HepG2 (cell line): Measurements from ENCODE around the gene BLOC1S4.

Source experiments
- CTCF ChIP-seq: sonication (generic); formaldehyde crosslinking; IDR thresholded peaks from 2 replicates; pipeline ENCODE4 v1.5.0; 2020; ENCODE audit warnings: mild to moderate bottlenecking, missing genetic modification reagents, moderate library complexity
- E2F1 ChIP-seq: sonication (generic); formaldehyde crosslinking; IDR thresholded peaks from 2 replicates; pipeline ENCODE4 v1.5.0; 2020; ENCODE audit warnings: missing genetic modification reagents
- EZH2 ChIP-seq: conservative IDR thresholded peaks from 2 replicates; pipeline ENCODE4 v1.6.1; 2012; ENCODE audit warnings: mild to moderate bottlenecking, low read depth, low read length, moderate library complexity
- NFE2L1 ChIP-seq: sonication (generic); formaldehyde crosslinking; IDR thresholded peaks from 2 replicates; pipeline ENCODE4 v1.4.0; 2020; ENCODE audit warnings: missing genetic modification reagents, mild to moderate bottlenecking, borderline replicate concordance
- ZNF496 ChIP-seq: sonication (generic); formaldehyde crosslinking; IDR thresholded peaks from 2 replicates; pipeline ENCODE4 v1.8.1; 2023; ENCODE audit warnings: mild to moderate bottlenecking, moderate library complexity, missing genetic modification reagents; ENCODE audit not compliant: insufficient replicate concordance
- ZNF746 ChIP-seq: sonication (generic); formaldehyde crosslinking; IDR thresholded peaks from 2 replicates; pipeline ENCODE4 v1.8.0; 2022; ENCODE audit warnings: mild to moderate bottlenecking, missing genetic modification reagents
- TF ChIP-seq, protein P1 (sequence below), 2 experiments: fragments of 450-650 bp in 1 of 2; sonication (generic) in 1 of 2; formaldehyde crosslinking; IDR thresholded peaks; 2 replicates each; pipeline versions ENCODE4 v1.5.0 to v1.8.0; 2020 to 2022; ENCODE audit warnings: mild to moderate bottlenecking in 1 of 2, missing genetic modification reagents in 1 of 2
- TF ChIP-seq, protein P2 (sequence below): sonication (generic); formaldehyde crosslinking; IDR thresholded peaks from 2 replicates; pipeline ENCODE4 v1.4.0; 2020; ENCODE audit warnings: missing genetic modification reagents, mild to moderate bottlenecking, borderline replicate concordance

GRCh38 chr4:6765703-6766102 lies 49.7 kb downstream of the BLOC1S4 start:
- TF ChIP-seq EZH2 (no peak), CTCF (CRISPR knock-in tag) (no peak), E2F1 (CRISPR knock-in tag) (no peak), ZNF496 (no peak), NFE2L1 (CRISPR knock-in tag) (no peak), ZNF746 (CRISPR knock-in tag) (no peak)
- TF ChIP-seq, protein P1, sequence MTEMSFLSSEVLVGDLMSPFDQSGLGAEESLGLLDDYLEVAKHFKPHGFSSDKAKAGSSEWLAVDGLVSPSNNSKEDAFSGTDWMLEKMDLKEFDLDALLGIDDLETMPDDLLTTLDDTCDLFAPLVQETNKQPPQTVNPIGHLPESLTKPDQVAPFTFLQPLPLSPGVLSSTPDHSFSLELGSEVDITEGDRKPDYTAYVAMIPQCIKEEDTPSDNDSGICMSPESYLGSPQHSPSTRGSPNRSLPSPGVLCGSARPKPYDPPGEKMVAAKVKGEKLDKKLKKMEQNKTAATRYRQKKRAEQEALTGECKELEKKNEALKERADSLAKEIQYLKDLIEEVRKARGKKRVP (CRISPR knock-in tag; IDR thresholded peaks at IDR 0.05) = no peak
- TF ChIP-seq, protein P2, sequence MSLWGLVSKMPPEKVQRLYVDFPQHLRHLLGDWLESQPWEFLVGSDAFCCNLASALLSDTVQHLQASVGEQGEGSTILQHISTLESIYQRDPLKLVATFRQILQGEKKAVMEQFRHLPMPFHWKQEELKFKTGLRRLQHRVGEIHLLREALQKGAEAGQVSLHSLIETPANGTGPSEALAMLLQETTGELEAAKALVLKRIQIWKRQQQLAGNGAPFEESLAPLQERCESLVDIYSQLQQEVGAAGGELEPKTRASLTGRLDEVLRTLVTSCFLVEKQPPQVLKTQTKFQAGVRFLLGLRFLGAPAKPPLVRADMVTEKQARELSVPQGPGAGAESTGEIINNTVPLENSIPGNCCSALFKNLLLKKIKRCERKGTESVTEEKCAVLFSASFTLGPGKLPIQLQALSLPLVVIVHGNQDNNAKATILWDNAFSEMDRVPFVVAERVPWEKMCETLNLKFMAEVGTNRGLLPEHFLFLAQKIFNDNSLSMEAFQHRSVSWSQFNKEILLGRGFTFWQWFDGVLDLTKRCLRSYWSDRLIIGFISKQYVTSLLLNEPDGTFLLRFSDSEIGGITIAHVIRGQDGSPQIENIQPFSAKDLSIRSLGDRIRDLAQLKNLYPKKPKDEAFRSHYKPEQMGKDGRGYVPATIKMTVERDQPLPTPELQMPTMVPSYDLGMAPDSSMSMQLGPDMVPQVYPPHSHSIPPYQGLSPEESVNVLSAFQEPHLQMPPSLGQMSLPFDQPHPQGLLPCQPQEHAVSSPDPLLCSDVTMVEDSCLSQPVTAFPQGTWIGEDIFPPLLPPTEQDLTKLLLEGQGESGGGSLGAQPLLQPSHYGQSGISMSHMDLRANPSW (CRISPR knock-in tag) = no peak
